Thyroid gland (tissue), 4 donors: ENCODE measurements around the gene CHST5. TPM values are rescaled to one million over a fixed set of nuclear protein-coding genes. Genes with fewer than 3 reads are reported as not detected.
A peak's percentile ranks its signal among the peaks of the same experiment; 100 is the strongest.
"Not testable (repeated sequence)": the region's sequence is repeated elsewhere in the genome, so short reads cannot be mapped to it uniquely, and the experiment has no call there.

Source experiments
- DNase-seq, 2 donors: peaks; one replicate each; pipeline ENCODE4 v3.0.0-alpha.2; 2019
- H3K27ac ChIP-seq, 3 donors: fragments of 200-600 bp; sonication (generic); 1 replicate in 2 of 3; 2 replicates in 1 of 3; pipeline ENCODE4 v1.5.1; 2016 to 2019; ENCODE audit warnings: mild to moderate bottlenecking in 1 of 3, moderate library complexity in 1 of 3
- H3K27me3 ChIP-seq: fragments of 200-600 bp; sonication (generic); one replicate; pipeline ENCODE4 v1.5.1; 2019
- H3K36me3 ChIP-seq, 2 donors: fragments of 200-600 bp; sonication (generic); one replicate each; pipeline ENCODE4 v1.5.1; 2016 to 2019
- H3K4me1 ChIP-seq, 2 donors: fragments of 200-600 bp; sonication (generic); one replicate each; pipeline ENCODE4 v1.5.1; 2017 to 2019
- H3K4me3 ChIP-seq, 3 donors: fragments of 200-600 bp; sonication (generic); replicated peaks in 1 of 3; 1 replicate in 2 of 3; 2 replicates in 1 of 3; pipeline ENCODE4 v1.5.1; 2016; ENCODE audit warnings: mild to moderate bottlenecking in 1 of 3
- H3K9me3 ChIP-seq: fragments of 200-600 bp; sonication (generic); one replicate; pipeline ENCODE4 v1.5.1; 2017
- CTCF ChIP-seq, 6 experiments: fragments of 200-600 bp in 3 of 6; fragments of 450-650 bp in 3 of 6; sonication (generic) in 3 of 6; IDR thresholded peaks; one replicate each; pipeline ENCODE4 v1.5.1; 2016 to 2019; ENCODE audit warnings: antibody characterized with exemption in 6 of 6, mild to moderate bottlenecking in 2 of 6, inconsistent platforms in 1 of 6, moderate library complexity in 1 of 6
- POLR2A ChIP-seq, 2 donors: fragments of 450-650 bp; IDR thresholded peaks; one replicate each; pipeline ENCODE4 v1.6.1; 2017; ENCODE audit warnings: antibody characterized with exemption in 2 of 2, mild to moderate bottlenecking in 2 of 2, moderate library complexity in 1 of 2
- WGBS, 2 donors: methylation state at CpG; one replicate each; pipeline ENCODE4 v1.1.5; 2017; 5-methylcytosine and 5-hydroxymethylcytosine counted together
- intact Hi-C: fragments of 100-400 bp; cut with DNase I; formaldehyde crosslinking; loops from one replicate; pipeline ENCODE4 v1.15.1; 2023
- total RNA-seq, 4 donors: library from RNA; depleted of rRNA; stranded (reverse); fragments of >200 nt; gene quantifications; one replicate each; pipeline ENCODE4 v1.2.3, GENCODE V29; 2016

Gene CHST5
- total RNA-seq, 4 donors from 2014 or later: 0.50 TPM; not detected in 3

- no peaks in the 10 kb centered on the region for H3K27me3 ChIP-seq
- 3 to 4% methylated on average over 22 to 26 of the region's 26 CpGs for WGBS, 2 donors
- peak; percentile 69 to 70 for DNase-seq
- no peaks in the 10 kb centered on the region for H3K36me3 ChIP-seq
- no peak for TF ChIP-seq CTCF (IDR thresholded peaks at IDR 0.05)
- TF ChIP-seq POLR2A (IDR thresholded peaks at IDR 0.05): peak in 1 of 2 donors; percentile 26
- peak overlapping the region; percentile 52 to 78 (median 71) for H3K27ac ChIP-seq
- H3K4me1 ChIP-seq: peaks cover 0 to 6% of the 10 kb centered on the region in 2 donors
- intact Hi-C loops: loop anchor here (5.0 to 10.0 kb wide), 2 partner anchors 72 to 80 kb away; no protein-coding TSS in a partner anchor
- peak overlapping the region; percentile 7 to 75 (median 36) for H3K4me3 ChIP-seq
- H3K9me3 ChIP-seq: no peaks in the 10 kb centered on the region
These were observed 19.4 kb upstream of the CHST5 start for GRCh38 chr16:75555213-75555706.

- Histone ChIP-seq H3K4me3 (no peak overlapping the region), H3K27me3 (no peaks in the 10 kb centered on the region), H3K27ac (no peak overlapping the region), H3K9me3 (no peaks in the 10 kb centered on the region), H3K4me1 (peaks cover 0 to 6% of the 10 kb centered on the region in 2 donors), H3K36me3 (no peaks in the 10 kb centered on the region)
- TF ChIP-seq CTCF (IDR thresholded peaks at IDR 0.05): no peak
- TF ChIP-seq POLR2A (IDR thresholded peaks at IDR 0.05): no peak
- WGBS, 2 donors: 79 to 82% methylated on average over 2 of the region's 2 CpGs
- no peak for DNase-seq
- intact Hi-C loops: loop anchor here (10.0 kb wide), 1 partner anchor 78 kb away; no protein-coding TSS in a partner anchor
These were observed 17.0 kb upstream of the CHST5 start for GRCh38 chr16:75552951-75553350.

- Histone ChIP-seq H3K27ac (no peak overlapping the region), H3K36me3 (no peaks in the 10 kb centered on the region), H3K4me1 (no peaks in the 10 kb centered on the region), H3K27me3 (no peaks in the 10 kb centered on the region), H3K4me3 (no peak overlapping the region), H3K9me3 (no peaks in the 10 kb centered on the region)
- TF ChIP-seq POLR2A (IDR thresholded peaks at IDR 0.05) (no peak), CTCF (IDR thresholded peaks at IDR 0.05) (peak in 2 of 6 experiments; percentile 14 to 15)
- intact Hi-C loops: loop anchor here (10.0 kb wide), 1 partner anchor 75 kb away; no protein-coding TSS in a partner anchor
- no peak for DNase-seq
- 83% methylated on average over 7 of the region's 7 CpGs for WGBS, 2 donors
These were observed 14.3 kb upstream of the CHST5 start for GRCh38 chr16:75550211-75550662.

GRCh38 chr16:75548456-75548855, 12.5 kb upstream of the CHST5 start:
- H3K9me3 ChIP-seq, H3K4me3 ChIP-seq, H3K27ac ChIP-seq, H3K4me1 ChIP-seq, H3K27me3 ChIP-seq, intact Hi-C loops, DNase-seq, H3K36me3 ChIP-seq: not testable (repeated sequence)
- 92 to 97% methylated on average over 9 of the region's 9 CpGs for WGBS, 2 donors

DNA sequence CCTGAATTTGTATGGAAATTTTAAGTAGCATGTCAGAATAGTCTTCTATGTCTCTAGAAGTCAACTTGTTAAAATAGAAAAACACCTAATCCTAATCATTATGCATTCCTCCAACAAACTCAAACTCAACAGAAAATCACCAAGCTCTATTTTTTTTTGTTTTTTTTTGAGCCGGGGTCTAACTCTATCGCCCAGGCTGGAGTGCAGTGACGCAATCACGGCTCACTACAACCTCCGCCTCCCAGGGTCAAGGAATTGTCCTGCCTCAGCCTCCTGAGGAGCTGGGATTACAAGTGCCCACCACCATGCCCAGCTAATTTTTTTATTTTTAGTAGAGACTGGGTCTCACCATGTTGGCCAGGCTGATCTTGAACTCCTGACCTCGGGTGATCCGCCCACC, 10.4 kb upstream of the CHST5 start:
- Histone ChIP-seq H3K36me3 (no peaks in the 10 kb centered on the region), H3K27me3 (no peaks in the 10 kb centered on the region), H3K27ac (no peak overlapping the region), H3K4me1 (no peaks in the 10 kb centered on the region), H3K9me3 (no peaks in the 10 kb centered on the region), H3K4me3 (no peak overlapping the region)
- intact Hi-C loops: no loop called here
- no peak for DNase-seq
- TF ChIP-seq CTCF (IDR thresholded peaks at IDR 0.05) (no peak), POLR2A (IDR thresholded peaks at IDR 0.05) (no peak)
- WGBS, 2 donors: 94 to 96% methylated on average over 7 of the region's 7 CpGs

- DNase-seq, H3K36me3 ChIP-seq, H3K4me1 ChIP-seq, H3K27me3 ChIP-seq, H3K27ac ChIP-seq, H3K9me3 ChIP-seq, H3K4me3 ChIP-seq, intact Hi-C loops: not testable (repeated sequence)
- no CpG with 5 or more reads among the region's 1 CpG for WGBS, 2 donors
These were observed 10.0 kb upstream of the CHST5 start for GRCh38 chr16:75545879-75546278.

DNA sequence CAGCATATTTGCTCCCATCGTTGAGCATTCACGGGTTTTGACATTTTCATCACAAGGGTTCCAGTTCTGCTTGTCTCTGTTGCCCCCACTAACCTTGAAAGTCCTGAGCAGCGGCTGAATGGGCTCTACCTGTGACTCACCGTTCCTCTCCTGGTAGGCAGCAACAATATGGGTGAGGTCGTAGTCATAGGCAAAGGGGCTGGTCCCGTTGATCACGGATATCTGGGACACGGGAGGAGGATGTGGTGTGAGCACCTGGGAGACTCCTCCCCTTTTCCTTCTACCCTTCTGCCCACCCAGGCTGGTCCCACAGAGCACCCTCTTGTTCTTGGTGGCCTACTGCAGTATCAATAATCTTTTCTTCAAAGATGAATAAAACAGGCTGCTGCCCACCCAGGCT, 6.6 kb upstream of the CHST5 start:
- H3K4me3 ChIP-seq, H3K4me1 ChIP-seq, H3K36me3 ChIP-seq, H3K27ac ChIP-seq, intact Hi-C loops, DNase-seq, H3K9me3 ChIP-seq, H3K27me3 ChIP-seq: not testable (repeated sequence)
- 92 to 96% methylated on average over 8 of the region's 8 CpGs for WGBS, 2 donors
